ENCODE measurements around the gene ALK.

The ALK gene

GRCh38 chr2:29777161-29777560, 144.2 kb downstream of the ALK start:
- Mint-ChIP-seq H3K27me3 (peaks cover 8% of the 10 kb centered on the region), H3K27ac (no peak overlapping the region), H3K36me3 (ENCODE audit: low read depth) (no peaks in the 10 kb centered on the region), H3K9me3 (no peaks in the 10 kb centered on the region), H3K4me1 (no peaks in the 10 kb centered on the region), H3K4me3 (no peak overlapping the region)
- ATAC-seq (peak; percentile 43), DNase-seq (no peak)

GRCh38 chr2:29776406-29776805, 145.0 kb downstream of the ALK start:
- Mint-ChIP-seq H3K27me3 (peaks cover 8% of the 10 kb centered on the region), H3K36me3 (ENCODE audit: low read depth) (no peaks in the 10 kb centered on the region), H3K4me1 (no peaks in the 10 kb centered on the region), H3K9me3 (no peaks in the 10 kb centered on the region), H3K4me3 (no peak overlapping the region), H3K27ac (no peak overlapping the region)
- DNase-seq (no peak), ATAC-seq (no peak)

- ATAC-seq (no peak), DNase-seq (no peak)
- Mint-ChIP-seq H3K27ac (no peak overlapping the region), H3K36me3 (ENCODE audit: low read depth) (no peaks in the 10 kb centered on the region), H3K27me3 (peaks cover 10% of the 10 kb centered on the region), H3K4me3 (no peak overlapping the region), H3K9me3 (no peaks in the 10 kb centered on the region), H3K4me1 (no peaks in the 10 kb centered on the region)
Observed at GRCh38 chr2:29775937-29776336, 145.4 kb downstream of the ALK start.

- ATAC-seq: no peak
- Mint-ChIP-seq H3K4me1 (no peaks in the 10 kb centered on the region), H3K36me3 (ENCODE audit: low read depth) (no peaks in the 10 kb centered on the region), H3K4me3 (no peak overlapping the region), H3K9me3 (no peaks in the 10 kb centered on the region), H3K27ac (no peak overlapping the region), H3K27me3 (peaks cover 13% of the 10 kb centered on the region)
- DNase-seq: no peak
Observed at GRCh38 chr2:29774624-29775023, 146.8 kb downstream of the ALK start.

GRCh38 chr2:29770846-29771245, 150.5 kb downstream of the ALK start:
- no peak for ATAC-seq
- Mint-ChIP-seq H3K27me3 (peaks cover 13% of the 10 kb centered on the region), H3K36me3 (ENCODE audit: low read depth) (no peaks in the 10 kb centered on the region), H3K9me3 (no peaks in the 10 kb centered on the region), H3K27ac (no peak overlapping the region), H3K4me3 (no peak overlapping the region), H3K4me1 (no peaks in the 10 kb centered on the region)
- DNase-seq: no peak

GRCh38 chr2:29769847-29770246, 151.5 kb downstream of the ALK start:
- Mint-ChIP-seq H3K4me3 (no peak overlapping the region), H3K4me1 (no peaks in the 10 kb centered on the region), H3K9me3 (no peaks in the 10 kb centered on the region), H3K27me3 (peaks cover 13% of the 10 kb centered on the region), H3K36me3 (ENCODE audit: low read depth) (no peaks in the 10 kb centered on the region), H3K27ac (no peak overlapping the region)
- ATAC-seq (no peak), DNase-seq (no peak)

- peaks cover 6% of the 10 kb centered on the region for H3K27me3 Mint-ChIP-seq
- no peak overlapping the region for H3K4me3 Mint-ChIP-seq
- ATAC-seq (no peak), DNase-seq (no peak)
- no peak overlapping the region for H3K27ac Mint-ChIP-seq
- H3K36me3 Mint-ChIP-seq (ENCODE audit: low read depth): no peaks in the 10 kb centered on the region
- H3K4me1 Mint-ChIP-seq: no peaks in the 10 kb centered on the region
- no peaks in the 10 kb centered on the region for H3K9me3 Mint-ChIP-seq
Observed at GRCh38 chr2:29767606-29768335, 153.6 kb downstream of the ALK start.

- DNase-seq (no peak), ATAC-seq (no peak)
- H3K9me3 Mint-ChIP-seq: no peaks in the 10 kb centered on the region
- H3K27ac Mint-ChIP-seq: no peak overlapping the region
- no peaks in the 10 kb centered on the region for H3K4me1 Mint-ChIP-seq
- no peaks in the 10 kb centered on the region for H3K36me3 Mint-ChIP-seq (ENCODE audit: low read depth)
- H3K27me3 Mint-ChIP-seq: peaks cover 8% of the 10 kb centered on the region
- H3K4me3 Mint-ChIP-seq: no peak overlapping the region
Observed at GRCh38 chr2:29766191-29766590, 155.2 kb downstream of the ALK start.

GRCh38 chr2:29765721-29766120, 155.7 kb downstream of the ALK start:
- ATAC-seq: no peak
- H3K4me3 Mint-ChIP-seq: no peak overlapping the region
- H3K27me3 Mint-ChIP-seq: peaks cover 4% of the 10 kb centered on the region

GRCh38 chr2:29763371-29763770, 158.0 kb downstream of the ALK start:
- H3K9me3 Mint-ChIP-seq: no peaks in the 10 kb centered on the region
- no peak overlapping the region for H3K4me3 Mint-ChIP-seq
- no peaks in the 10 kb centered on the region for H3K36me3 Mint-ChIP-seq (ENCODE audit: low read depth)
- no peak for DNase-seq
- H3K27ac Mint-ChIP-seq: no peak overlapping the region
- H3K4me1 Mint-ChIP-seq: no peaks in the 10 kb centered on the region
- ATAC-seq: no peak
- H3K27me3 Mint-ChIP-seq: peaks cover 3% of the 10 kb centered on the region

More at GRCh38 chr2:29765721-29766120, 155.7 kb downstream of the ALK start:
- H3K9me3 Mint-ChIP-seq: no peaks in the 10 kb centered on the region
- no peaks in the 10 kb centered on the region for H3K36me3 Mint-ChIP-seq (ENCODE audit: low read depth)
- no peak overlapping the region for H3K27ac Mint-ChIP-seq
- DNase-seq: no peak
- no peaks in the 10 kb centered on the region for H3K4me1 Mint-ChIP-seq

- H3K27me3 Mint-ChIP-seq: peaks cover 3% of the 10 kb centered on the region
- no peaks in the 10 kb centered on the region for H3K9me3 Mint-ChIP-seq
- DNase-seq: no peak
Observed at GRCh38 chr2:29762239-29762638, 159.1 kb downstream of the ALK start.

GRCh38 chr2:29761278-29761677, 160.1 kb downstream of the ALK start:
- H3K9me3 Mint-ChIP-seq: no peaks in the 10 kb centered on the region
- no peaks in the 10 kb centered on the region for H3K36me3 Mint-ChIP-seq (ENCODE audit: low read depth)
- peaks cover 3% of the 10 kb centered on the region for H3K27me3 Mint-ChIP-seq
- no peak overlapping the region for H3K27ac Mint-ChIP-seq
- H3K4me3 Mint-ChIP-seq: no peak overlapping the region
- no peaks in the 10 kb centered on the region for H3K4me1 Mint-ChIP-seq
- ATAC-seq: no peak
- DNase-seq: no peak

More at GRCh38 chr2:29762239-29762638, 159.1 kb downstream of the ALK start:
- Mint-ChIP-seq H3K4me1 (no peaks in the 10 kb centered on the region), H3K36me3 (ENCODE audit: low read depth) (no peaks in the 10 kb centered on the region), H3K4me3 (no peak overlapping the region), H3K27ac (no peak overlapping the region)
- no peak for ATAC-seq

GRCh38 chr2:29760008-29760407, 161.4 kb downstream of the ALK start:
- Mint-ChIP-seq H3K27ac (no peak overlapping the region), H3K4me3 (no peak overlapping the region), H3K36me3 (ENCODE audit: low read depth) (no peaks in the 10 kb centered on the region), H3K27me3 (peaks cover 5% of the 10 kb centered on the region), H3K4me1 (no peaks in the 10 kb centered on the region), H3K9me3 (no peaks in the 10 kb centered on the region)
- no peak for DNase-seq
- no peak for ATAC-seq

GRCh38 chr2:29759360-29759759, 162.0 kb downstream of the ALK start:
- no peaks in the 10 kb centered on the region for H3K4me1 Mint-ChIP-seq
- H3K27me3 Mint-ChIP-seq: peaks cover 5% of the 10 kb centered on the region
- no peak overlapping the region for H3K4me3 Mint-ChIP-seq
- H3K36me3 Mint-ChIP-seq (ENCODE audit: low read depth): no peaks in the 10 kb centered on the region
- no peak for ATAC-seq
- DNase-seq: no peak
- no peak overlapping the region for H3K27ac Mint-ChIP-seq
- H3K9me3 Mint-ChIP-seq: no peaks in the 10 kb centered on the region

- Mint-ChIP-seq H3K4me3 (no peak overlapping the region), H3K27ac (no peak overlapping the region), H3K9me3 (no peaks in the 10 kb centered on the region), H3K27me3 (peaks cover 2% of the 10 kb centered on the region), H3K36me3 (ENCODE audit: low read depth) (no peaks in the 10 kb centered on the region), H3K4me1 (no peaks in the 10 kb centered on the region)
- ATAC-seq (no peak), DNase-seq (no peak)
Observed at GRCh38 chr2:29755829-29756228, 165.6 kb downstream of the ALK start.

- DNase-seq (no peak), ATAC-seq (no peak)
- no peak overlapping the region for H3K27ac Mint-ChIP-seq
- no peaks in the 10 kb centered on the region for H3K9me3 Mint-ChIP-seq
- no peak overlapping the region for H3K4me3 Mint-ChIP-seq
- H3K27me3 Mint-ChIP-seq: peaks cover 2% of the 10 kb centered on the region
- no peaks in the 10 kb centered on the region for H3K36me3 Mint-ChIP-seq (ENCODE audit: low read depth)
- H3K4me1 Mint-ChIP-seq: no peaks in the 10 kb centered on the region
Observed at GRCh38 chr2:29755233-29755632, 166.2 kb downstream of the ALK start.
